K562 (cell line): ENCODE results near the gene HSD17B3. TPM values are rescaled to one million over a fixed set of nuclear protein-coding genes. Genes with fewer than 3 reads are reported as not detected.

Source experiments
- ATAC-seq: fragments of 200-7000 bp; cut with Tn5 transposase; 3 replicates; pipeline ENCODE4 v1.9.1; 2020; ENCODE audit warnings: moderate library complexity
- BruUV-seq: library from RNA; stranded (reverse); fragments of 400-500 nt; replicated peaks from 2 replicates; lab custom pipeline; 2021; lab: Mats Ljungman, UMichigan
- CTCF ChIA-PET: fragments of 300-600 bp; formaldehyde crosslinking; extraction: SDS; loops from one replicate; lab custom pipeline; 2021; ENCODE audit warnings: low intra/inter-chr PET ratio; lab: Yijun Ruan, JAX
- POLR2A ChIA-PET: fragments of 300-600, 350-650 bp; sonication (Branson Sonifier 250); formaldehyde crosslinking; extraction: SDS; loops from one replicate; lab custom pipeline; 2021; ENCODE audit warnings: antibody characterized with exemption, inconsistent platforms; lab: Yijun Ruan, JAX
- DNase-seq, 4 experiments: peaks; one replicate each; pipeline versions ENCODE4 v3.0.0 to v3.0.0-alpha.2; 2011 to 2018; ENCODE audit warnings: low spot score in 3 of 4, mixed read lengths in 3 of 4; ENCODE audit errors: extremely low read depth in 1 of 4
- FAIRE-seq: peaks from 2 replicates; lab custom pipeline; 2011; peaks lifted over from hg19 to GRCh38; lab: Jason Lieb, UNC
- H2AFZ ChIP-seq: 2 replicates; pipeline ENCODE4 v1.6.0; 2011; ENCODE audit warnings: low read depth, low read length, control low read depth, inconsistent platforms
- H3K27ac ChIP-seq: fragments of 200-600 bp; 3 replicates; pipeline ENCODE4 v1.8.0; 2011; ENCODE audit warnings: low read depth, mild to moderate bottlenecking, control low read depth, inconsistent platforms, low read length, moderate library complexity, mixed read lengths; ENCODE audit errors: extremely low read depth
- H3K27me3 ChIP-seq, 2 experiments: fragments of 300-600 bp in 1 of 2; 2 replicates in 1 of 2; 3 replicates in 1 of 2; pipeline versions ENCODE4 v1.6.0 to v1.8.0; 2011; ENCODE audit warnings: inconsistent platforms in 2 of 2, low read length in 2 of 2, mild to moderate bottlenecking in 1 of 2, mixed read lengths in 1 of 2, moderate library complexity in 1 of 2; ENCODE audit not compliant: control insufficient read depth in 2 of 2, insufficient read depth in 2 of 2
- H3K36me3 ChIP-seq: fragments of 300-600 bp; 3 replicates; pipeline ENCODE4 v1.8.0; 2011; ENCODE audit warnings: mild to moderate bottlenecking, low read length, inconsistent platforms; ENCODE audit not compliant: control insufficient read depth, insufficient read depth
- H3K4me1 ChIP-seq, 2 experiments: fragments of 200-600 bp in 1 of 2; replicated peaks in 1 of 2; 2 replicates in 1 of 2; 3 replicates in 1 of 2; pipeline versions ENCODE4 v1.5.1 to v1.8.0; 2011; ENCODE audit warnings: inconsistent platforms in 2 of 2, low read length in 2 of 2, mild to moderate bottlenecking in 1 of 2, mixed read lengths in 1 of 2, moderate library complexity in 1 of 2; ENCODE audit not compliant: control insufficient read depth in 2 of 2, insufficient read depth in 2 of 2
- H3K4me2 ChIP-seq: 2 replicates; pipeline ENCODE4 v1.6.1; 2011; ENCODE audit warnings: low read length, control low read depth, inconsistent platforms, mixed read lengths; ENCODE audit not compliant: insufficient read depth
- H3K4me3 ChIP-seq: fragments of 200-600 bp; sonication (generic), shearing (Covaris generic); 2 replicates; pipeline ENCODE4 v1.5.1; 2016; ENCODE audit warnings: control low read depth, inconsistent platforms
- H3K79me2 ChIP-seq: fragments of 200-600 bp; 3 replicates; pipeline ENCODE4 v1.8.0; 2011; ENCODE audit warnings: low read length, inconsistent platforms; ENCODE audit not compliant: control insufficient read depth, insufficient read depth
- H3K9ac ChIP-seq, 2 experiments: 2 replicates each; pipeline versions ENCODE4 v1.6.0 to v1.6.1; 2011; ENCODE audit warnings: low read depth in 2 of 2, low read length in 2 of 2, control low read depth in 1 of 2, inconsistent platforms in 1 of 2, mild to moderate bottlenecking in 1 of 2, mixed read lengths in 1 of 2; ENCODE audit not compliant: insufficient read depth in 1 of 2
- H3K9me1 ChIP-seq: one replicate; pipeline ENCODE4 v1.6.0; 2011; ENCODE audit warnings: inconsistent platforms, mild to moderate bottlenecking, low read length, moderate library complexity; ENCODE audit not compliant: control insufficient read depth, insufficient read depth
- H3K9me3 ChIP-seq: replicated peaks from 2 replicates; pipeline ENCODE4 v1.5.1; 2011; ENCODE audit warnings: low read depth, low read length, inconsistent platforms; ENCODE audit not compliant: control insufficient read depth, insufficient read depth
- H4K20me1 ChIP-seq: replicated peaks from 2 replicates; pipeline ENCODE4 v1.6.1; 2011; ENCODE audit warnings: low read length, inconsistent platforms, mixed read lengths; ENCODE audit not compliant: control insufficient read depth, insufficient read depth
- ARID2 ChIP-seq: fragments of 450-650 bp; IDR thresholded peaks from 2 replicates; pipeline ENCODE4 v1.6.1; 2017; ENCODE audit warnings: antibody characterized with exemption, mild to moderate bottlenecking
- GMEB1 ChIP-seq: fragments of 250-450 bp; sonication (Bioruptor Pico); IDR thresholded peaks from 2 replicates; pipeline ENCODE4 v1.4.0; 2020; ENCODE audit warnings: mild to moderate bottlenecking
- HES1 ChIP-seq: fragments of 450-650 bp; IDR thresholded peaks from 2 replicates; pipeline ENCODE4 v1.6.1; 2016; ENCODE audit warnings: low read depth, mild to moderate bottlenecking, moderate library complexity
- MCM3 ChIP-seq: fragments of 450-650 bp; IDR thresholded peaks from 2 replicates; pipeline ENCODE4 v1.6.1; 2016
- MCM5 ChIP-seq: fragments of 450-650 bp; IDR thresholded peaks from 2 replicates; pipeline ENCODE4 v1.6.1; 2016; ENCODE audit warnings: low read depth
- NFIX ChIP-seq: fragments of 250-450 bp; sonication (Bioruptor Pico); IDR thresholded peaks from 2 replicates; pipeline ENCODE4 v1.4.0; 2020; ENCODE audit warnings: low read depth, mild to moderate bottlenecking, moderate library complexity
- RNF219 ChIP-seq: fragments of 250-450 bp; sonication (Bioruptor Pico); IDR thresholded peaks from 2 replicates; pipeline ENCODE4 v1.5.0; 2022; ENCODE audit warnings: mild to moderate bottlenecking
- TAF1 ChIP-seq: IDR thresholded peaks from 2 replicates; pipeline ENCODE4 v1.6.1; 2011; ENCODE audit warnings: mild to moderate bottlenecking, low read length, moderate library complexity; ENCODE audit not compliant: insufficient read depth, control insufficient read depth, severe bottlenecking; ENCODE audit errors: extremely low read depth
- YBX1 ChIP-seq: fragments of 450-650 bp; IDR thresholded peaks from 2 replicates; pipeline ENCODE4 v1.7.1; 2016; ENCODE audit warnings: mild to moderate bottlenecking
- ZBTB11 ChIP-seq, 3 experiments: fragments of 200-800 bp in 1 of 3; fragments of 250-450 bp in 1 of 3; fragments of 450-650 bp in 1 of 3; sonication (Bioruptor Pico) in 1 of 3; sonication (Bioruptor generic) in 1 of 3; formaldehyde crosslinking in 1 of 3; IDR thresholded peaks; 2 replicates each; pipeline versions ENCODE4 v1.6.1 to v1.8.0; 2016 to 2022; ENCODE audit warnings: mild to moderate bottlenecking in 2 of 3, missing genetic modification characterization in 2 of 3, missing compliant biosample characterization in 1 of 3, moderate library complexity in 1 of 3
- ZKSCAN1 ChIP-seq: fragments of 150-350 bp; IDR thresholded peaks from 2 replicates; pipeline ENCODE4 v1.6.1; 2016; ENCODE audit warnings: low read depth, low read length
- ZNF41 ChIP-seq: fragments of 250-450 bp; sonication (Bioruptor Pico); conservative IDR thresholded peaks from 2 replicates; pipeline ENCODE4 v1.4.0; 2020; ENCODE audit warnings: mild to moderate bottlenecking
- ZZZ3 ChIP-seq: fragments of 450-650 bp; IDR thresholded peaks from 2 replicates; pipeline ENCODE4 v1.6.1; 2016; ENCODE audit warnings: antibody characterized with exemption, mild to moderate bottlenecking, moderate library complexity
- WGBS: fragments of 100-300 bp; shearing (Covaris generic); methylation state at CpG from one replicate; pipeline ENCODE4 v1.1.6; 2016; ENCODE audit warnings: low coverage, mixed read lengths; ENCODE audit not compliant: insufficient coverage; ENCODE audit errors: missing lambda C conversion rate; 5-methylcytosine and 5-hydroxymethylcytosine counted together
- in situ Hi-C: fragments of 300-500 bp; cut with MboI; formaldehyde crosslinking; loops from 4 replicates; pipeline ENCODE4 v1.15.0; 2018; ENCODE audit warnings: inconsistent platforms, mixed read lengths
- intact Hi-C: fragments of 100-400 bp; cut with micrococcal nuclease; formaldehyde crosslinking; loops from 2 replicates; pipeline ENCODE4 v1.14.2; 2022
- polyA plus RNA-seq, 8 experiments: library from polyadenylated mRNA; depleted of rRNA in 4 of 8; stranded (reverse) in 5 of 8; unstranded in 3 of 8; fragments of >200 nt; fragmentation: Nextera tagmentation in 2 of 8; fragmentation: Illumina TruSeq in 1 of 8; extraction: Ambion mirVana in 2 of 8; extraction: Trizol in 1 of 8; gene quantifications; 2 replicates each; pipeline versions ENCODE4 v1.2.1 to v1.2.3, GENCODE V29; 2011 to 2014; ENCODE audit warnings: inconsistent platforms in 1 of 8, missing spikeins in 1 of 8
- total RNA-seq, 7 experiments: library from RNA; depleted of rRNA in 6 of 7; stranded (reverse); fragments of >200 nt in 6 of 7; fragmentation: Illumina TruSeq in 2 of 7; extraction: Trizol in 2 of 7; gene quantifications; 2 replicates each; pipeline versions ENCODE4 v1.2.1 to v1.2.3, GENCODE V29; 2011 to 2021; ENCODE audit warnings: low replicate concordance in 1 of 7

Gene HSD17B3
- total and polyA plus RNA-seq, 9 of the 15 experiments (the other 6 are each of a cell fraction or from before 2014, with no cell fraction given) = not detected

GRCh38 chr9:96350866-96351265, 48.9 kb upstream of the HSD17B3 start:
- no peak for TF ChIP-seq TAF1
- TF ChIP-seq NFIX = no peak
- no peak for TF ChIP-seq GMEB1 (CRISPR knock-in tag)
- no peak for TF ChIP-seq RNF219
- no peak for TF ChIP-seq ARID2
- no peak for TF ChIP-seq ZNF41 (CRISPR knock-in tag)
- TF ChIP-seq ZKSCAN1 = no peak
- TF ChIP-seq ZBTB11 (CRISPR knock-in tag; IDR thresholded peaks at IDR 0.05) = no peak
- no peak for TF ChIP-seq MCM3
- no peak for TF ChIP-seq ZZZ3
- no peak for TF ChIP-seq HES1
- TF ChIP-seq MCM5 = no peak
- TF ChIP-seq YBX1 = no peak
- H3K9me3 ChIP-seq = no peaks in the 10 kb centered on the region; the same call in none of the 2 replicates
- H3K4me1 ChIP-seq = no peaks in the 10 kb centered on the region
- H4K20me1 ChIP-seq = no peaks in the 10 kb centered on the region
- ChIA-PET POLR2A (no interaction called here), CTCF (no interaction called here)
- no TSS peak for BruUV-seq
- H3K4me2 ChIP-seq = no peak overlapping the region
- 0 out of 5 replicates have a peak, but pooled peaks cover 0 to 5% of the 10 kb centered on the region in 2 experiments for H3K27me3 ChIP-seq
- in situ Hi-C loops (no loop called here), intact Hi-C loops (no loop called here)
- WGBS = 35% methylated on average over 1 of the region's 1 CpG
- H3K9me1 ChIP-seq = no peaks in the 10 kb centered on the region
- no peak overlapping the region for H2AFZ ChIP-seq
- no peak overlapping the region for H3K9ac ChIP-seq
- no peak for FAIRE-seq
- H3K27ac ChIP-seq = no peak overlapping the region
- no peak for DNase-seq
- no peaks in the 10 kb centered on the region for H3K36me3 ChIP-seq
- H3K4me3 ChIP-seq = no peak overlapping the region
- no peaks in the 10 kb centered on the region for H3K79me2 ChIP-seq
- no peak for ATAC-seq
